WTC11 (cell line): ENCODE results near the gene TP53BP2.

Experiments
- CREB1 ChIP-seq: sonication (generic); formaldehyde crosslinking; IDR thresholded peaks from 2 replicates; pipeline ENCODE4 v1.8.0; 2023; ENCODE audit warnings: mild to moderate bottlenecking, missing genetic modification reagents
- NFE2L1 ChIP-seq: sonication (generic); formaldehyde crosslinking; IDR thresholded peaks from 2 replicates; pipeline ENCODE4 v1.8.1; 2023; ENCODE audit warnings: missing genetic modification reagents
- NR2C2 ChIP-seq: sonication (generic); formaldehyde crosslinking; IDR thresholded peaks from 2 replicates; pipeline ENCODE4 v1.8.0; 2022; ENCODE audit warnings: mild to moderate bottlenecking, missing genetic modification reagents
- NR3C1 ChIP-seq: sonication (generic); formaldehyde crosslinking; conservative IDR thresholded peaks from 2 replicates; pipeline ENCODE4 v1.8.1; 2023; ENCODE audit warnings: low read depth, mild to moderate bottlenecking, missing genetic modification reagents
- SP1 ChIP-seq: sonication (generic); formaldehyde crosslinking; conservative IDR thresholded peaks from 2 replicates; pipeline ENCODE4 v1.8.1; 2022; ENCODE audit warnings: missing genetic modification reagents
- TF ChIP-seq, protein P1 (sequence below): sonication (generic); formaldehyde crosslinking; IDR thresholded peaks from 2 replicates; pipeline ENCODE4 v1.8.0; 2022; ENCODE audit warnings: mild to moderate bottlenecking, missing genetic modification reagents
- TF ChIP-seq, protein P2 (sequence below): fragments of 200-600 bp; IDR thresholded peaks from 2 replicates; pipeline ENCODE4 v1.8.0; 2022; ENCODE audit warnings: antibody characterized with exemption
- TF ChIP-seq, protein P3 (sequence below): sonication (generic); formaldehyde crosslinking; IDR thresholded peaks from 2 replicates; pipeline ENCODE4 v1.8.1; 2023; ENCODE audit warnings: mild to moderate bottlenecking, moderate library complexity, missing genetic modification reagents
- TF ChIP-seq, protein P4 (sequence below): sonication (generic); formaldehyde crosslinking; conservative IDR thresholded peaks from 2 replicates; pipeline ENCODE4 v1.8.1; 2023; ENCODE audit warnings: mild to moderate bottlenecking, low read depth, missing genetic modification reagents, moderate library complexity

DNA sequence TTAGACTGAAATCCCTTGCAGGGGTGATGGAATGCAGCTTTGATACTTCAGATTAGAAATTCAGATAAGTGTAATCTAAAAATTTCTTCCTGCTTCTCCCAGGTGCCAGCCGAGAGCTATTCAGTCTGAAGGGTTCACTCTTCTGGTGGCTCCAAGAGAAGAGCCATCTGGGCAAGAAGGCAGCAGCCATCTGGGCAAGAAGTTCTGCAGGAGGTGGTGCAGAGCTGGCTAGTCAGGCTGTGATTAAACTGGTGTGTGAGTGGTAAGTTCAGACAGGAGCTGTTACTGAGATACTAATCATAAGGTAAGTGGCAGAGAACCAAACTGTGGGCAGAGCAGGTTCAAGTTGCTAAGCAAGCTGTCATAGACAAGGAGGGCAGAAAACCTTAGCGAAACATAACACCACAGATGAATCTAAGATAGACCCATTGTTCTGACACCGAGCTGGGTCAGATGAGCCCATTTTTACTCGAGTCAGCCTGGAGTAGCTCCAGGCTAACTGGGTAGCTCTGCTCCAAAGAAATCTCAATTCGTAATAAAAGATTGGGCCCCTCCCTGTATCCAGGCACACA lies 14.4 kb upstream of the TP53BP2 start:
- TF ChIP-seq, protein P1, sequence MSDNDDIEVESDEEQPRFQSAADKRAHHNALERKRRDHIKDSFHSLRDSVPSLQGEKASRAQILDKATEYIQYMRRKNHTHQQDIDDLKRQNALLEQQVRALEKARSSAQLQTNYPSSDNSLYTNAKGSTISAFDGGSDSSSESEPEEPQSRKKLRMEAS (CRISPR knock-in tag): no peak
- TF ChIP-seq, protein P2, sequence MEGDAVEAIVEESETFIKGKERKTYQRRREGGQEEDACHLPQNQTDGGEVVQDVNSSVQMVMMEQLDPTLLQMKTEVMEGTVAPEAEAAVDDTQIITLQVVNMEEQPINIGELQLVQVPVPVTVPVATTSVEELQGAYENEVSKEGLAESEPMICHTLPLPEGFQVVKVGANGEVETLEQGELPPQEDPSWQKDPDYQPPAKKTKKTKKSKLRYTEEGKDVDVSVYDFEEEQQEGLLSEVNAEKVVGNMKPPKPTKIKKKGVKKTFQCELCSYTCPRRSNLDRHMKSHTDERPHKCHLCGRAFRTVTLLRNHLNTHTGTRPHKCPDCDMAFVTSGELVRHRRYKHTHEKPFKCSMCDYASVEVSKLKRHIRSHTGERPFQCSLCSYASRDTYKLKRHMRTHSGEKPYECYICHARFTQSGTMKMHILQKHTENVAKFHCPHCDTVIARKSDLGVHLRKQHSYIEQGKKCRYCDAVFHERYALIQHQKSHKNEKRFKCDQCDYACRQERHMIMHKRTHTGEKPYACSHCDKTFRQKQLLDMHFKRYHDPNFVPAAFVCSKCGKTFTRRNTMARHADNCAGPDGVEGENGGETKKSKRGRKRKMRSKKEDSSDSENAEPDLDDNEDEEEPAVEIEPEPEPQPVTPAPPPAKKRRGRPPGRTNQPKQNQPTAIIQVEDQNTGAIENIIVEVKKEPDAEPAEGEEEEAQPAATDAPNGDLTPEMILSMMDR: no peak
- TF ChIP-seq NR2C2 (CRISPR knock-in tag): no peak
- TF ChIP-seq, protein P3, sequence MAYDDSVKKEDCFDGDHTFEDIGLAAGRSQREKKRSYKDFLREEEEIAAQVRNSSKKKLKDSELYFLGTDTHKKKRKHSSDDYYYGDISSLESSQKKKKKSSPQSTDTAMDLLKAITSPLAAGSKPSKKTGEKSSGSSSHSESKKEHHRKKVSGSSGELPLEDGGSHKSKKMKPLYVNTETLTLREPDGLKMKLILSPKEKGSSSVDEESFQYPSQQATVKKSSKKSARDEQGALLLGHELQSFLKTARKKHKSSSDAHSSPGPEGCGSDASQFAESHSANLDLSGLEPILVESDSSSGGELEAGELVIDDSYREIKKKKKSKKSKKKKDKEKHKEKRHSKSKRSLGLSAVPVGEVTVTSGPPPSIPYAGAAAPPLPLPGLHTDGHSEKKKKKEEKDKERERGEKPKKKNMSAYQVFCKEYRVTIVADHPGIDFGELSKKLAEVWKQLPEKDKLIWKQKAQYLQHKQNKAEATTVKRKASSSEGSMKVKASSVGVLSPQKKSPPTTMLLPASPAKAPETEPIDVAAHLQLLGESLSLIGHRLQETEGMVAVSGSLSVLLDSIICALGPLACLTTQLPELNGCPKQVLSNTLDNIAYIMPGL (CRISPR knock-in tag): no peak
- no peak for TF ChIP-seq NR3C1 (CRISPR knock-in tag)
- TF ChIP-seq, protein P4, sequence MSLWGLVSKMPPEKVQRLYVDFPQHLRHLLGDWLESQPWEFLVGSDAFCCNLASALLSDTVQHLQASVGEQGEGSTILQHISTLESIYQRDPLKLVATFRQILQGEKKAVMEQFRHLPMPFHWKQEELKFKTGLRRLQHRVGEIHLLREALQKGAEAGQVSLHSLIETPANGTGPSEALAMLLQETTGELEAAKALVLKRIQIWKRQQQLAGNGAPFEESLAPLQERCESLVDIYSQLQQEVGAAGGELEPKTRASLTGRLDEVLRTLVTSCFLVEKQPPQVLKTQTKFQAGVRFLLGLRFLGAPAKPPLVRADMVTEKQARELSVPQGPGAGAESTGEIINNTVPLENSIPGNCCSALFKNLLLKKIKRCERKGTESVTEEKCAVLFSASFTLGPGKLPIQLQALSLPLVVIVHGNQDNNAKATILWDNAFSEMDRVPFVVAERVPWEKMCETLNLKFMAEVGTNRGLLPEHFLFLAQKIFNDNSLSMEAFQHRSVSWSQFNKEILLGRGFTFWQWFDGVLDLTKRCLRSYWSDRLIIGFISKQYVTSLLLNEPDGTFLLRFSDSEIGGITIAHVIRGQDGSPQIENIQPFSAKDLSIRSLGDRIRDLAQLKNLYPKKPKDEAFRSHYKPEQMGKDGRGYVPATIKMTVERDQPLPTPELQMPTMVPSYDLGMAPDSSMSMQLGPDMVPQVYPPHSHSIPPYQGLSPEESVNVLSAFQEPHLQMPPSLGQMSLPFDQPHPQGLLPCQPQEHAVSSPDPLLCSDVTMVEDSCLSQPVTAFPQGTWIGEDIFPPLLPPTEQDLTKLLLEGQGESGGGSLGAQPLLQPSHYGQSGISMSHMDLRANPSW: no peak
- no peak for TF ChIP-seq CREB1 (CRISPR knock-in tag)
- no peak for TF ChIP-seq SP1
- no peak for TF ChIP-seq NFE2L1 (CRISPR knock-in tag)
